ENCODE data around the gene PRCC.

- no peak for TF ChIP-seq CTCF (IDR thresholded peaks at IDR 0.05)
- no peak for TF ChIP-seq POLR2AphosphoS5 (IDR thresholded peaks at IDR 0.05)
- no peak for TF ChIP-seq POLR2A (IDR thresholded peaks at IDR 0.05)
- TF ChIP-seq EP300 (IDR thresholded peaks at IDR 0.05), result no peak
Observed at GRCh38 chr1:156754219-156754618, 13.1 kb upstream of the PRCC start.
